Smooth muscle cell of the umbilical artery (primary cell): Measurements from ENCODE around the gene ZNF366. TPM values are rescaled to one million over a fixed set of nuclear protein-coding genes. Genes with fewer than 3 reads are reported as not detected.

Source experiments
- total RNA-seq: library from RNA; depleted of rRNA; stranded (reverse); fragments of >200 nt; gene quantifications from 2 replicates; pipeline ENCODE4 v1.2.3, GENCODE V29; 2014

ZNF366 gene, protein sequence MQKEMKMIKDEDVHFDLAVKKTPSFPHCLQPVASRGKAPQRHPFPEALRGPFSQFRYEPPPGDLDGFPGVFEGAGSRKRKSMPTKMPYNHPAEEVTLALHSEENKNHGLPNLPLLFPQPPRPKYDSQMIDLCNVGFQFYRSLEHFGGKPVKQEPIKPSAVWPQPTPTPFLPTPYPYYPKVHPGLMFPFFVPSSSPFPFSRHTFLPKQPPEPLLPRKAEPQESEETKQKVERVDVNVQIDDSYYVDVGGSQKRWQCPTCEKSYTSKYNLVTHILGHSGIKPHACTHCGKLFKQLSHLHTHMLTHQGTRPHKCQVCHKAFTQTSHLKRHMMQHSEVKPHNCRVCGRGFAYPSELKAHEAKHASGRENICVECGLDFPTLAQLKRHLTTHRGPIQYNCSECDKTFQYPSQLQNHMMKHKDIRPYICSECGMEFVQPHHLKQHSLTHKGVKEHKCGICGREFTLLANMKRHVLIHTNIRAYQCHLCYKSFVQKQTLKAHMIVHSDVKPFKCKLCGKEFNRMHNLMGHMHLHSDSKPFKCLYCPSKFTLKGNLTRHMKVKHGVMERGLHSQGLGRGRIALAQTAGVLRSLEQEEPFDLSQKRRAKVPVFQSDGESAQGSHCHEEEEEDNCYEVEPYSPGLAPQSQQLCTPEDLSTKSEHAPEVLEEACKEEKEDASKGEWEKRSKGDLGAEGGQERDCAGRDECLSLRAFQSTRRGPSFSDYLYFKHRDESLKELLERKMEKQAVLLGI
- 0.05 TPM in 1 of 2 replicates, not detected in the other for total RNA-seq

GRCh38 chr5:72507231-72507906 lies at the start of gene ZNF366:
TSS of gene ZNF366 (minus strand) at chr5:72507410. CDS start at chr5:72461496, 45,914 bp downstream.

Other genes starting within 250 kb of the ZNF366 start
- 60.9 and 64.0 TPM in 2 replicates for gene MRPS27, start 187.2 kb downstream of the ZNF366 start, total RNA-seq
- gene PTCD2, start 187.0 kb downstream of the ZNF366 start, total RNA-seq = 10.4 and 12.3 TPM in 2 replicates